C4-2B (cell line): ENCODE data around the gene IGIP.

Source experiments
- CTCF ChIP-seq: fragments of 450-650 bp; conservative IDR thresholded peaks from 2 replicates; pipeline ENCODE4 v1.5.1; 2017; ENCODE audit warnings: mild to moderate bottlenecking
- ZFX ChIP-seq: fragments of 450-650 bp; IDR thresholded peaks from 2 replicates; pipeline ENCODE4 v1.6.1; 2017

DNA sequence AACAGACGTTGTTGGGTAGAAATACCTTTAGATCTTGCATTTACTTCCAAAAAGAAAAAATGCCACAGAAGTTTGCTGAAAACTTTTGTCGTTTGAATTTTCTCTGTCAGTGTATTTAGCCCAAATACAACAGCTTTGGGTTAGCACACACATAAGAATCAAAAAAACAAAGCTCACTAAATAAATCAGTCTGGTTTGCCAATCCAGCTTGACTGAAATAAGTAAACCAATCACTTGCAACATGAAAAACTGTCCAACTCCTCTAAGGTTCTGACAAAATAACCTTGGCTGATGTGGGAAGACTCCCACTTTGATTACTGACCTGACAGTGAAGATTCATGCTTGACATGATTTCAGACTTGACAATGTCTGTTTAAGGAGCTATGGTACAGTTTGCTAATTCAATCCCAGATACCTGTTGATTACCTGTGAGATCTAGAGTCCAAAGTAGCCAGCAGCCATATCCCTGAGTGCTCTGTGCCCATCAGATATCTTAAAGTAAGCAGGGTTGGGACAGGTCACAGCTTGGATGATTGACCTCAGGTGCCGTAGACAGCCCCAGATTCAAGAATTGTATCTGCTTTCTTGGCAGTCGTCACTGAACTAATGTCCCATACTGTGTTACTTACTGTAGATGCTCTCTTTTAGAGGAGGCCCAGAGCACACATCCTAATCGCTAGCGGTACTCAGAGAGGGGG lies 727 bp downstream of the IGIP start:
- TF ChIP-seq CTCF (no peak), ZFX (no peak)
